Small intestine (tissue), 7 donors: Measurements from ENCODE around the gene MACO1. TPM values are rescaled to one million over a fixed set of nuclear protein-coding genes. Genes with fewer than 3 reads are reported as not detected.

Experiments used
- DNase-seq, 2 donors: peaks; one replicate each; pipeline versions ENCODE4 v3.0.0 to v3.0.0-alpha.2; 2013
- FAIRE-seq: peaks from 2 replicates; lab custom pipeline; 2012; peaks lifted over from hg19 to GRCh38; lab: Jason Lieb, UNC
- H3K27ac ChIP-seq, 3 donors: one replicate each; pipeline ENCODE4 v1.5.1; 2013; ENCODE audit warnings: low read length in 2 of 3, mild to moderate bottlenecking in 2 of 3, control low read depth in 1 of 3, inconsistent platforms in 1 of 3, low read depth in 1 of 3, moderate library complexity in 1 of 3
- H3K27me3 ChIP-seq, 3 donors: one replicate each; pipeline ENCODE4 v1.6.1; 2013; ENCODE audit warnings: low read length in 3 of 3, inconsistent platforms in 1 of 3; ENCODE audit not compliant: control insufficient read depth in 3 of 3, insufficient read depth in 3 of 3
- H3K36me3 ChIP-seq, 3 donors: one replicate each; pipeline ENCODE4 v1.6.1; 2013; ENCODE audit warnings: low read length in 3 of 3, inconsistent platforms in 1 of 3, low read depth in 1 of 3, mild to moderate bottlenecking in 1 of 3, moderate library complexity in 1 of 3; ENCODE audit not compliant: control insufficient read depth in 3 of 3, insufficient read depth in 2 of 3
- H3K4me1 ChIP-seq, 3 donors: one replicate each; pipeline ENCODE4 v1.6.1; 2013; ENCODE audit warnings: low read length in 2 of 3, inconsistent platforms in 1 of 3, low read depth in 1 of 3, mild to moderate bottlenecking in 1 of 3, moderate library complexity in 1 of 3; ENCODE audit not compliant: control insufficient read depth in 3 of 3, insufficient read depth in 2 of 3
- H3K4me3 ChIP-seq, 3 donors: one replicate each; pipeline ENCODE4 v1.5.1; 2013; ENCODE audit warnings: low read length in 3 of 3, control low read depth in 1 of 3, inconsistent platforms in 1 of 3, low read depth in 1 of 3, mild to moderate bottlenecking in 1 of 3, moderate library complexity in 1 of 3
- H3K9me3 ChIP-seq, 2 donors: one replicate each; pipeline ENCODE4 v1.6.1; 2013; ENCODE audit warnings: low read depth in 1 of 2, low read length in 1 of 2; ENCODE audit not compliant: control insufficient read depth in 2 of 2, insufficient read depth in 1 of 2
- WGBS, 3 donors: extraction: QIAGEN DNeasy Blood & Tissue Kit; methylation state at CpG; one replicate each; pipeline ENCODE4 v1.1.7; 2013; 5-methylcytosine and 5-hydroxymethylcytosine counted together
- polyA plus RNA-seq, 4 donors: library from polyadenylated mRNA; stranded (reverse) in 3 of 4; unstranded in 1 of 4; fragments of 200-250 nt in 3 of 4; fragments of 120-200 nt in 1 of 4; gene quantifications; one replicate each; pipeline versions ENCODE4 v1.2.1 to v1.2.3, GENCODE V29; 2013
- donor health status: healthy with polysubstance abuse.
- donor health status: control.
- donor health status: control.
- donor health status: Bipolar disorder and iron deficiency.
- donor health status: healthy.

The MACO1 gene
- polyA plus RNA-seq, 4 donors: 8.1 to 18.6 (median 9.7) TPM

DNA sequence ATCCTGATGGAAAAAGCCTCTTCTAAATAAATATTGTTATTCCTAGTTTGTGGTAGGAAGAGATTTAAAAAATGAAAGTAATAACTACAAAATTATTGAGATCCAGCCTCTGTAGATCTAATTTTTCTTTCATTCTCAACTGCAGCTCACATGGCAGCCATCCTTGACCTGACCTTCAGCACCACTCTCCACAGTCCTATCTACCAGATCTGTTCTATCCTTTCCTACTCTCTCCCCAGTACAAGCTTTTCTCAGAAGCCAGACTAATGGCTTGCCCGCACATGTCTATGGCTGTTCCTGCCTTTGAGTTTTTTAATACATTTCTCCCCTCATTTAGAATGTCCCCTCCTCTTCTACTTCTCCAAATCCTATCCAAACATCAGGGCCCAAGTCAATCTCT lies 51.5 kb downstream of the MACO1 start:
- Histone ChIP-seq H3K4me1 (peaks cover 0 to 4% (median 3%) of the 10 kb centered on the region in 3 donors), H3K4me3 (no peak overlapping the region), H3K36me3 (peaks cover 2 to 20% (median 3%) of the 10 kb centered on the region in 3 donors), H3K27ac (no peak overlapping the region), H3K9me3 (no peaks in the 10 kb centered on the region), H3K27me3 (no peaks in the 10 kb centered on the region)
- 99 to 100% (median 100%) methylated on average over 1 of the region's 1 CpG for WGBS, 3 donors
- FAIRE-seq (no peak), DNase-seq (no peak)

DNA sequence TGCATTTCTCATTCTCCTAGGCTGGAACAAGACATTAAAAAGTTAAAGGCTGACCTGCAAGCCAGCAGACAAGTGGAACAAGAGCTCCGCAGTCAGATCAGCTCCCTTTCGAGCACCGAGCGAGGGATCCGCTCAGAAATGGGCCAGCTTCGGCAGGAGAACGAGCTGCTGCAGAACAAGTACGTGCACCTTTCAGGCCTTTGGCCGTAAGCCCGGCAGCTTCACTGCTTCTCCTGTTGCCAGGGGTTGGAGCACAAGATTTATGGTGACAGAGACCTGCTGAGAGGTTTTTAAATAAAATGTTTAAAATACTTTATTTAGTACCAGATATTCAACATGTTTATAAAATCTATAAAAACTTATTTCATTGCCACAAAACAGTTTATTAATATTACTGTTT lies 53.4 kb downstream of the MACO1 start:
- Histone ChIP-seq H3K9me3 (no peaks in the 10 kb centered on the region), H3K27ac (no peak overlapping the region), H3K4me3 (no peak overlapping the region), H3K36me3 (peaks cover 2 to 31% (median 3%) of the 10 kb centered on the region in 3 donors), H3K4me1 (no peaks in the 10 kb centered on the region), H3K27me3 (no peaks in the 10 kb centered on the region)
- DNase-seq: no peak
- 45 to 82% (median 55%) methylated on average over 10 of the region's 10 CpGs for WGBS, 3 donors
- no peak for FAIRE-seq

DNA sequence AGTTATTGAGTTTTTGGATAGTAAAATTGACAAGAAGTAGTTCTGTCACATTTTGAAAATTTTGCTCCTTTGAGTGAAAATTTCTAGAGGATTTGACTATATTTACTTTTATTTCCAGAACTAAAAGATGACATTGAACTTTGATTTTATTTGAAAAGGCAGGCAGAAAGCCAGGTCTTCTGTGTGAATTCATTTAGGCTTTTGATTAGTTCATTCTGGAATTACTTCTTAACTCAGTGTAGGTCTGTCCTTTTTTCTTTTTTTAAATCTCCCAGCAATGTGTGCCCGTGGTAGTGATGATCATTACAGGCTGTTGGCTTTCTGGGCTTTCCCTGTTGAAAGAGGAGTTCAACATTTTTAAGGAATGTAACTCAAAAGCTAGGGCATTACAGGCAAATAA lies 53.8 kb downstream of the MACO1 start:
- DNase-seq (no peak), FAIRE-seq (no peak)
- Histone ChIP-seq H3K27me3 (no peaks in the 10 kb centered on the region), H3K36me3 (peaks cover 2 to 31% (median 3%) of the 10 kb centered on the region in 3 donors), H3K27ac (no peak overlapping the region), H3K4me3 (no peak overlapping the region), H3K4me1 (no peaks in the 10 kb centered on the region), H3K9me3 (no peaks in the 10 kb centered on the region)
- 23 to 63% (median 26%) methylated on average over 1 of the region's 1 CpG for WGBS, 3 donors

DNA sequence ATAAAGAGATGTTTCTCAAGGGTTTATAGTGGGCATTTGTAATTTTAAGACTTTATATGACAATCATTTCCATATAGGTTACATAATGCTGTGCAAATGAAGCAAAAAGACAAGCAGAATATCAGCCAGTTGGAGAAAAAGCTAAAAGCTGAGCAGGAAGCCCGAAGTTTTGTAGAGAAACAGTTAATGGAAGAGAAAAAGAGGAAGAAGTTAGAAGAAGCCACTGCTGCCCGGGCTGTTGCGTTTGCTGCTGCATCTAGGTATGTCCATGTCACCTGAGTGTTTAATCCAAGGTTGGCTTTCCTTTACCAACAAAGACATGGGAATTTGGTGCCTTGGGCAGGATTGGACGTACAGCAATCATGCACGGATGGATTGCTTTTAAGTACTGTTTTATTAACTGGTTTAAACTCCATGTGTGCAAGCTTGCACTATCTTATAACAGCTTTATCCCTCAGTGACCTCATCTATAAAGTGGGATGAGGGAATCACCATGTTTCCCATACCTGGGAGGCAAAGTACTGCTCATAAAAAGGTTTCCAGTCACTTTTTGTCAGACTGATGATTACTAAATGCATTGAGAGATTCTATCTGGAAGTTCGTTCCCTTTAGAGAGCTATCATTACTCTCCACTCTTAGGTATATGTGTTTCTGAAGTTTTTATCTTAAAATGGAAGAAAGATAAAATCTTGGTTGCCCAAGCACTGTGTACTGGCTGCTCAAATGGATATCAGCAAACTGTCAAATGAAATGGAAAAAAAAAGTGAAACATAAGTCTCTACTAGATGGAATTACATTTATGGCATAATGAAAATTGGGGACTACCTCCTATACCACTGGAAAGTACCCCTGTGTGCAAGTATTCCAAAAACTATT lies 55.1 kb downstream of the MACO1 start:
- H3K36me3 ChIP-seq: peaks cover 2 to 31% (median 3%) of the 10 kb centered on the region in 3 donors
- WGBS, 3 donors: 80 to 94% (median 85%) methylated on average over 6 of the region's 6 CpGs
- H3K27me3 ChIP-seq: no peaks in the 10 kb centered on the region
- no peak for FAIRE-seq
- H3K4me3 ChIP-seq: no peak overlapping the region
- no peaks in the 10 kb centered on the region for H3K4me1 ChIP-seq
- no peak for DNase-seq
- H3K27ac ChIP-seq: no peak overlapping the region
- H3K9me3 ChIP-seq: no peaks in the 10 kb centered on the region

DNA sequence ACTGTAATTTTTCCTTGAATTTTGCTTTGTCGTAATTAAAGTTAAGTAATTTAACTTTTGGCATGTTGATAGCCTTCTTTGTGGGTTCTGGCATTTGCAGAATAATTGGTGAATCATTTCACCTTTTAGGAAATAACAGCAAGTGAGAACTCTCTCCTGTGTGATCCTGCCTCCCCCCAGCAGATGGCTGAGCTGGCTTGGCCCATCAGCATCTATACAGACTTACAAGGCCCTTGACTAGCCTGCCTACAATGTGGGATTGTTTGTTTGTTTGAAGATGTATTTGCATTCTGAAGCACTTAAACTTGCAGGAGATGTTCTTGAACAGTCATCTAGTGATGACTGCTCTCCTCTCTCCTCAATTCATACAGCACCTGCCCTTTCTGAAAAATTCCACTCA lies 55.9 kb downstream of the MACO1 start:
- Histone ChIP-seq H3K4me1 (no peaks in the 10 kb centered on the region), H3K36me3 (peaks cover 3 to 33% (median 5%) of the 10 kb centered on the region in 3 donors), H3K4me3 (no peak overlapping the region), H3K27ac (no peak overlapping the region), H3K27me3 (no peaks in the 10 kb centered on the region), H3K9me3 (no peaks in the 10 kb centered on the region)
- FAIRE-seq: no peak
- WGBS, 3 donors: 93 to 100% (median 100%) methylated on average over 1 of the region's 1 CpG
- DNase-seq: no peak

DNA sequence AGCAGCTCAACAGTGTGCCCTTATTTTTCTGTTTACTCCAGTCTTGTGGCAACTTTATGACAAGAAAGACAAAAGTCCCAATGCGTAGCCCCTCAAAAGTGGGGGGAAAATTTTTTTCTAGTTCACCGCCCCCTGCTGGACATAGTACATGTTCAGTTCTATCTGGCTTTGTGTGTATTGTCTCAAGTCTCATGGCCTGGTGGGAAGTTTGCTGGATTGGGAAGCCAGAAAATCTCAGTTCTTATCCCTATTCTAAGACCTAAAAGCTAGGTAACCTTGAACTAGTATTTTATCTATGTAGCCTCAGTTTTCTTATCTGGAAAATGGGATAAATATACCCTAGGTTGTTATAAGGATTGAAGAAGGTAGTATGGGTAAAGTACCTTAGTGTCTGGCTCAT lies 56.9 kb downstream of the MACO1 start:
- FAIRE-seq (no peak), DNase-seq (no peak)
- 92 to 93% (median 93%) methylated on average over 2 of the region's 2 CpGs for WGBS, 3 donors
- Histone ChIP-seq H3K27ac (no peak overlapping the region), H3K36me3 (peaks cover 8 to 40% (median 12%) of the 10 kb centered on the region in 3 donors), H3K4me3 (no peak overlapping the region), H3K4me1 (no peaks in the 10 kb centered on the region), H3K9me3 (no peaks in the 10 kb centered on the region), H3K27me3 (no peaks in the 10 kb centered on the region)

DNA sequence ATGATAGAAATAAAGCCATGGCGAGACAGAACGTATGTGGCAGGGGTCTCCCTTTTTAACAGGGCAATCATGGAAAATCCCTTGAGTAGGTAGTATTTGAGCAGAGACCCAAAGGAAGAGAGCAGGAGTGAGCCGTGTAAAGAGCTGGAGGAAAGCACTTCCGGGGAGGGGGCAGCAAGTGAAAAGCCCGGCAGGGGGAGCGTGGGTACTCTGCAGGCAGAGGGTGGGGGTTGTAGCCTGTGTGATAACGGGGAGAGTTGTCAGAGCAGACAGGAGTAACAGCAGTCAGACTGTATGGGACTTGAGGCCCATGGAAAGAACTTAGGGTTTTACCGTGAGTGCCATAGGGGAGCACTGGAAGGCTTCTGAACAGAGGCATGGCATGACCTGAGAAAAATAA lies 61.6 kb downstream of the MACO1 start:
- Histone ChIP-seq H3K36me3 (peaks cover 9 to 47% (median 10%) of the 10 kb centered on the region in 3 donors), H3K27ac (no peak overlapping the region), H3K9me3 (no peaks in the 10 kb centered on the region), H3K4me3 (no peak overlapping the region), H3K27me3 (no peaks in the 10 kb centered on the region), H3K4me1 (no peaks in the 10 kb centered on the region)
- DNase-seq (no peak), FAIRE-seq (no peak)
- WGBS, 3 donors: 81 to 93% (median 92%) methylated on average over 8 of the region's 8 CpGs

DNA sequence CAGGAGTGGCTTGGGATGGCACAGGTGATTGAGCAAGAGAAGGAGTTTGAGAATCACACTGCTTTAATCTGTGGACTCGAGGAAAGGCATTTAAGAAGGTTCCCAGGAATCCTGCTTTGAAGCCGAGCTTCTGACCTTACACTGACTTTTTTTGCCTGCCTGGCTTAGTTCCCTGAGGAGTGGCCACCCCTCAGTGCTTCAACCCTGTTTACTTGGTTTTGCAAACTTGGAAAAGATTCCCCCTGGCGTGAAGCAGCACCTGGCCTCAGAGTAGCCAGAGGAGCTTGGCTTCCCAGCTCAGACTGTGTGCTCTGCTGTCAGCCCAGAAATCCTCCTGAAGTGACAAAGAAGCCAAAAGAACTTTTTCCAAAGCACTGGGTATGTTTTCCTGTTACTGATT lies 64.3 kb downstream of the MACO1 start:
- Histone ChIP-seq H3K4me3 (no peak overlapping the region), H3K27ac (no peak overlapping the region), H3K36me3 (peaks cover 9 to 47% (median 16%) of the 10 kb centered on the region in 3 donors), H3K9me3 (no peaks in the 10 kb centered on the region), H3K4me1 (peaks cover 0 to under 1% (median 0%) of the 10 kb centered on the region in 3 donors), H3K27me3 (no peaks in the 10 kb centered on the region)
- FAIRE-seq: no peak
- WGBS, 3 donors: 83 to 92% (median 84%) methylated on average over 3 of the region's 3 CpGs
- DNase-seq: no peak
